ENCODE data around the gene KDM2A.

KDM2A gene

GRCh38 chr11:67261946-67262681 is 143.1 kb downstream of the KDM2A start:
- no peak for DNase-seq (ENCODE audit: low read depth)

DNA sequence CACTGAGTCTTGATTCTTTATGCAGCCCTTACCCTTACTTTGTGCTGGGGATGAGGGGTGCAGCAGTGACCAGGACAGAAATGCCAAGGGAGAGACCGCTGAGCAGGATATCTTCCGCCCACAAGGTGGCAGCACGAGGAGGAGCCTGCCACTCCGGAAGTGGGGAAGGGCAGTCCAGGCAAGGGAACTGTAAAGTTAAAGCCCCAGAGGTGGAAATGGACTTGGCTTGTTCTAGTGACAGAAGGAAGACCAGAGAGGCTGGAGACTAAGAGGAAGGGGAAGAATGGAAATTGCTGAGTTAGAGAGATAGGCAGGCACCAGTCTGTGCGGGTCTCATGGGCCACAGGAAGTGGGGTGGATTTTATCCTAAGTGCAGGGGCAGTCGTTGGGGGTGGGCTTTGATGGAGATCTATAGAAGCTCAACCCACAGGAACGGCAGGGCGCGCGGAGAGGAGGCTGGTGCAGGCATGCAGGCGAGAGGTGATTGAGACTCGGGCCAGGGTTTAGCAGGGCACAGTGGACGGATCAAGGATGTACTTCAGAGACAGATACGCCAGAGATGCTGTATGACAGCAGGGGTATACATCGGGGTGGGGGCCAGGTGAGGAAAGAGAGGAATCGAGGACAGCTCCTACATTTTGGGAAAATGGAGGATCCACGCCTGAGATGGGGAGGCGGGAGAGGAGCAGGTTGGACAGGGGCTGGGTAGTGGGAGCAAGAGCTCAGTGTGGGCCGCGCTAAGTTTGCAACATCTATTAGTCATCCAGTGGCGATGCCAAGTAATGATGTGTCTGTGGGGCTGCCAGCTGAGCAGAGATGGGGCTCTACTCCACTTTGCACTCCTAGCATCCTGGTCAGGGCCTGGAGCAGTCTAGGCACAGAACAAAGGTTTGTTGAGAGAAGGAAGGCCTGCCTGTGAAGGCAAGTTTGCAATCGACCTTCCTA is 143.9 kb downstream of the KDM2A start:
- peak; percentile 62 for DNase-seq (ENCODE audit: low read depth)

- DNase-seq (ENCODE audit: low read depth) = no peak
Observed at GRCh38 chr11:67264260-67264659, 145.2 kb downstream of the KDM2A start.

DNA sequence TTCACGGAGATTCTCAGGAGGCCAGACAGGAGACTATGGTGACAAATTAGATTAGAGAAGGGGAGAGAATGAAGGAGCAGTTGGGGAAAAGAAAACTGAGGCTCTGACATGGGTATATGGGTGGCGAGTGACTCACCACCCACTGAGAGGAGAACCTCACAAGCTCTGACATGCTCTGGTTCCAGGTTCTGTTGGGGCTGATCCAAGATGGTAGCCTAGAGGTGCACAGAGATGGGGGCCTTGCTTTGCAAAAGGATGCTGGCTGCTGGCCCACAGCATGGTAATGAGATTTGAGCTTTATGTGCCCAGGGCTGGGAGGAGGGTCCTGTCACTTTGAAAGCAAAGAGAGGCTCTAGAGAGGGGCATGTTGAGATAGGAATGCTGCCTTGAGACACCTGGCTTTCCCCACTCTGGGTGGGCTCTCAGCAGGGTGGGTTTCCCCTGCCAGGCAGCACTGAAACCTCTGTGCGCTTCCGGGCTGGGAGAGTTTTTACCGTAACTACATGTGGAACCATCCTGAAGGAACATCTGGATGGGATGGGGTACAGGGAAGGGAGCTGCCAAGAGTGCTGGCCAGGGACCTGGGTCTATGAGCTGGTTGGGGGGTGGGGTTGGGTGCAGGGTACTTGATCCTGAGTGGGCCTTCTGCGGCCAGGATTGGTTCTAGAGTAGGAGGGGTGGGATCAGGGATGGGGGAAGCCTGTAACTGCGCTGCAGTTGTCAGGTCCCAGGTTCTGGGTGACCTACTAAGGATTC is 146.0 kb downstream of the KDM2A start:
- no peak for DNase-seq (ENCODE audit: low read depth)

- DNase-seq (ENCODE audit: low read depth) = peak; percentile 68
Observed at GRCh38 chr11:67265633-67266448, 146.8 kb downstream of the KDM2A start.

DNA sequence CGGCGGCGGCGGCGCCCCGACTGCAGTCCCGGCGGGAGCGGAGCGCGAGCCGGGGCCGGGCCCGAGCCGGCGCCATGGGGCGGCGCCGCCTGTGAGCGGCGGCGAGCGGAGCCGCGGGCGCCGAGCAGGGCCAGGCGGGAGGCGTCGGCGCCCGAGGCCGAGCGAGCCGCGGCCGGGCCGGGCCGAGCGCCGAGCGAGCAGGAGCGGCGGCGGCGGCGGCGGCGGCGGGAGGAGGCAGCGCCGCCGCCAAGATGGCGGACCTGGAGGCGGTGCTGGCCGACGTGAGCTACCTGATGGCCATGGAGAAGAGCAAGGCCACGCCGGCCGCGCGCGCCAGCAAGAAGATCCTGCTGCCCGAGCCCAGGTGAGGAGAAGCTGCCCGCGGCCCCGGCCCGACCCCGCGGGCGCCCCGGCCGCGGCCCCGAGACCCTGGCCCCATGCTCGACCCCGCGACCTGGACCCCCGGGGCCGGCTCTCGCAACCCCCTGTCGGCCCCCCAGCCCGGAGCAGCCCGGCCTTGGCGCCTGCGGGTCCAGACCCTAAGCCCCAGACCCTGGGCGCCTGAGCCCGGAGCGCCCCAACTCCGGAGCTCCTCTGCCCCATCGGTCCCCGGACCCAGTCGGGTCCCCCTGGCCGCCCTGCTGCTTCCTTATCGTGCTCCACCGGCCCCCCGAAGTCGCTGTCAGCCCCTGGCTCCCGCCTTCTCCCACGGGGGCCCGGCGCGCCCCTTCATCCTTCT is 147.6 kb downstream of the KDM2A start, which contains the start of gene GRK2:
Gene GRK2 (plus strand): TSS at position 25 of the 739 bp plus-strand sequence. CDS start 227 bp downstream, at position 252.
- DNase-seq (ENCODE audit: low read depth) = no peak

GRCh38 chr11:67267188-67268080 is 148.4 kb downstream of the KDM2A start:
- DNase-seq (ENCODE audit: low read depth) = no peak

DNA sequence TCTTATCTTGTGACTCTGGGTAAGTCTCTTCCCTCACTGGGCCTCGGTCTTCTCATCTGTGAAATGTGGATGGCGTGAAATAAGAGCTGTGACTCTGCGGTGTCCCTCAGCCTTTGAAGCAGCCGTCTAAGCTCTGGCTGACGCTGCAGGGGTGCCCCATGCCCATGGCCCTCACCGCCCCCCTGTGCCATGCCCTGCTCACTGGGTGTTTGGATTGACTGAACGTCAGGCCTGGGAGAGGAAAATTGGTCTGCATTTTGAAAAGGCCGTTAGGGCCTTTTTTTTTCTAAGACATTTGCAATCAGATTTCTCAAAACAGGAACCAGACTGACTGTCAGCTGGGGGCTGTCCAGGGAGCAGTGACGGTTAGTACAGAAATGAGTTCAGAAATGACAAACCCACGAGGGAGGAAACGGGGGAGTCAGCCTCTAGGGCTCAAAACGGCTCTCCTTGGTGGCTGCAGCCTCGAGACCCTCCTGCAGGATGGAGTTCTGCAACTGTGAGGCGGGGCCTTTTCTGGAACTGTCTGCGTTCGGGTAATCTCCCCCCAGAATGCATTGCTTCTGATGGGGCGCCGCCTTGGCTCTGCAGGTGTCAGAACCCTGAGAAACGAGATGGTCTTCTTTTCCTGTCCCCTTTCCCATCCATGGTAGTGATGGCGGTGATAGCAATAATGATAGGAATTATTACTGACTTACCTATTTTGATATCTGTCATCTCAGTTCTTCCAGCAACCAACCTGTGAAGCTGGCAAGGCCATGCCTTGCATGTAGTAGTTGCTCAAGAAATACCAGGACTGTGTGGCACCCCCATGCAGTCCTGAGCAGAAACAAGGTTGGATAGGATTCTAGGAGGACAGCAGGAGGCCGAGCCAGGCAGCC is 149.3 kb downstream of the KDM2A start:
- DNase-seq (ENCODE audit: low read depth) = peak; percentile 45

- no peak for DNase-seq (ENCODE audit: low read depth)
Observed at GRCh38 chr11:67268962-67269268, 149.9 kb downstream of the KDM2A start.

DNA sequence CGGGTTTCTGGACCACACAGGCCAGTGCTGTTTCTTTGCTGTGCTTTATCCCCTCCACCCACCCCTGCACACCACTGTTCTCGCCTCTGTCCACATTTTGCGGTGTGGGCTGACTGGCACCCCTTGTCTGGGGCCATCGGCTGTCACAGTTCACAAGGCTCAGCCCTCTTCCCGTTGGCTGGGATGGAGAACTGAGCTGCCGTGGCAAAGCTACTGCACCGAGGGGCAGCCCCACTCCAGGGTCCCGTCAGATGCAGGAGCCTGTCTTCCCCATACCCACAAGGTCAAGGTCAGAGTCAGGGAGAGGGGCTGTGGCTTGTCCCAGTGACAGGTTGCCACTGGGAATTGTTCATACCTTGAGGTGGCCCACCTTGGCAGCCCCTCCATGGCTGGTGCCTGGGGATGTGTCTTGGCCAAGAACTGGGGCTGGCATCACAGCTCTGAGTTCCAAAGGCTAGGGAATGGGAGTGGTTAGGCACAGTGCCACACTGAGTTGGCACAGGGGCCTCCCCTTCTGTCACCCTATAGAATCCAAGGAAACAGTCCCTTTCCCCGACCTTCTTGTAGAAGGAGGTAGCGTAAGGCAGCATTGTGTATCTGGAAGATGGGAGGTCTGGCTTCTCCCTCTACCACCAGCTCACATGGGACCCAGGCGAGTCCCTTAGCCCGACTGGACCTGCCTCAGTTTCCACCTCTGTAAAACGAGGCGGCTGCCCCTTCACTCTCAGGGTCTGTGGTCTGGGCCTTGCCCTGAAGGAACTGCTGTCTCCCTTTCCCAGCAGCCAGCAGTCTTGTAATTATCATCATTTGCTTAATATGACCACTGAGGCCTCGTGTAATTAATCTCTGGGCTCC is 150.6 kb downstream of the KDM2A start:
- DNase-seq (ENCODE audit: low read depth) = no peak

GRCh38 chr11:67270256-67271204 is 151.5 kb downstream of the KDM2A start:
- no peak for DNase-seq (ENCODE audit: low read depth)

DNA sequence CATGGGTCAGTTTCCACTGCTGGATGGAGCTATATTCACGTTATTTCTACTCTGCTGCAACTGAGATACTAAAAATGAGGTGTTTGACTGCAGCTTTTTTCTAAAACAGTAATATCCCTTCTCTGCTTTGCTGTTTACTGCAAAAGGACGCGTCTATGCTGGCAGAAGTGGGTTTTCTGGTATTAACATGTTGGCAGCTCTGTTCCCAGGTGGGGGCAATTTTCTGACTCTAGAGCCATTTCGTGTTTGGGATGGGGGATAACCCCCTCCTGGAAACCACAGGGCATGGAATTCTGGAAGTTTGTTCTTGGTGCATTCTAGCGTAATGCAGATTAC is 152.1 kb downstream of the KDM2A start:
- no peak for DNase-seq (ENCODE audit: low read depth)

DNA sequence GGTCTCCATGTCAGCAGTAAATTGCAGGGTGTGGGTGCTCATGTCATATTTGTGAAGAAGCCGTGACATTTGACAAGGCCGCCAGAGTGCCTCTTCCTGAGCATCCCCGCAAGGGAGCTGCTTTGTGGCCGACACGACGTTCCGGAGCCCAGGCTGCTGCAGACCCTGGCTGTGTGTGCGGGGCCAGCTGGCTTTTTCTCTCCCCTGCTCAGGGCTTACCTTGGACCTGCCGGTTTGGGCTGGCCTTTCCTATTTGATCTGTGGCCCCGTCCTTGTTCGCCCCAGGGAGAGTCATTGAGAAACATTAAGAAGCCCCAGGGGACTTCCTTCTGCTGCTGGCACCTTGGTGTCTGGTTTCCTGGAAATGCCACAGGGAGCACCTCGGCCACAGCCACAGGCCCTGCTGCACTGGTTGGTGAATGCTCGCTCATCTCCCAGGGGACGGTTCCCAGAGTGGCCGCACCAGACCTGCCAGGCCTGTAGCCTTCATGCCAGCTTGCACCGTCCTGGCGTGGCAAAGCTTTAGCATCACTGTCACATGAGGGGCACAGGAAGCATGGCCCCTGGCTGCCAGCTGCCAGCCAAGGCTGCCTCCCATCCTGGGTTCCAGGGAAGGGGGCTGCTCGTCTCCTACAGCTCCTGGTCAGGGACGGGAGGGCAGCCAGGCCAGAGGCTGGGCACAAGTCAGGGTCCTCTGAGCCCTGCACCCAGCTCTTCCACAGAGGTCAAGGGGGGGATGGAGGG is 152.7 kb downstream of the KDM2A start:
- DNase-seq (ENCODE audit: low read depth) = no peak

GRCh38 chr11:67272327-67273259 is 153.5 kb downstream of the KDM2A start:
- DNase-seq (ENCODE audit: low read depth) = no peak

All from activated T-cell treated with anti-CD3 and anti-CD28 coated beads for 1 hour (primary cell).